OCI-LY7 (cell line): ENCODE results near the gene ABCF1. TPM values are rescaled to one million over a fixed set of nuclear protein-coding genes. Genes with fewer than 3 reads are reported as not detected.
A peak's percentile ranks its signal among the peaks of the same experiment; 100 is the strongest.

ENCODE experiments used
- BruUV-seq: library from RNA; stranded (reverse); fragments of 400-500 nt; replicated peaks from 2 replicates; lab custom pipeline; 2021; lab: Mats Ljungman, UMichigan
- CTCF ChIA-PET: fragments of 300-600 bp; sonication (Branson Sonifier 250); formaldehyde crosslinking; loops from one replicate; lab custom pipeline; 2022; ENCODE audit warnings: antibody characterized with exemption; ENCODE audit not compliant: unreplicated experiment; lab: Charles Lee
- POLR2A ChIA-PET: fragments of 300-600 bp; sonication (Branson Sonifier 250); formaldehyde crosslinking; loops from one replicate; lab custom pipeline; 2022; ENCODE audit warnings: antibody characterized with exemption; lab: Charles Lee
- DNase-seq: peaks from one replicate; pipeline ENCODE4 v3.0.0-alpha.2; 2015; ENCODE audit warnings: low spot score
- H2AFZ ChIP-seq: fragments of 200-600 bp; sonication (generic), shearing (Covaris generic); 2 replicates; pipeline ENCODE4 v1.6.1; 2014; ENCODE audit warnings: mild to moderate bottlenecking, antibody characterized with exemption, low read length, moderate library complexity
- H3K27ac ChIP-seq: fragments of 200-600 bp; sonication (generic); 2 replicates; pipeline ENCODE4 v1.5.1; 2014; ENCODE audit warnings: mixed run types, low read depth, mild to moderate bottlenecking, moderate library complexity, low read length, inconsistent platforms; ENCODE audit not compliant: poor library complexity, severe bottlenecking
- H3K36me3 ChIP-seq: fragments of 200-600 bp; sonication (generic); 2 replicates; pipeline ENCODE4 v1.6.1; 2014; ENCODE audit warnings: mild to moderate bottlenecking, antibody characterized with exemption, low read length, moderate library complexity, mixed read lengths; ENCODE audit not compliant: insufficient read depth
- H3K4me1 ChIP-seq: fragments of 200-600 bp; sonication (generic); 2 replicates; pipeline ENCODE4 v1.5.1; 2014; ENCODE audit warnings: mild to moderate bottlenecking, low read length; ENCODE audit not compliant: insufficient read depth, poor library complexity, severe bottlenecking
- H3K4me2 ChIP-seq: fragments of 200-600 bp; sonication (generic); 2 replicates; pipeline ENCODE4 v1.6.1; 2014; ENCODE audit warnings: mild to moderate bottlenecking, low read length
- H3K4me3 ChIP-seq: fragments of 200-600 bp; sonication (generic); 2 replicates; pipeline ENCODE4 v1.5.1; 2014; ENCODE audit warnings: mild to moderate bottlenecking, low read depth, low read length; ENCODE audit not compliant: poor library complexity, severe bottlenecking
- H3K79me2 ChIP-seq: fragments of 200-600 bp; sonication (generic); 2 replicates; pipeline ENCODE4 v1.6.1; 2016; ENCODE audit warnings: low read depth, mild to moderate bottlenecking, low read length, moderate library complexity, mixed read lengths; ENCODE audit not compliant: insufficient read depth
- H3K9me2 ChIP-seq: fragments of 200-600 bp; sonication (generic); 2 replicates; pipeline ENCODE4 v1.6.1; 2016; ENCODE audit warnings: mild to moderate bottlenecking, low read length, mixed read lengths; ENCODE audit not compliant: insufficient read depth
- H3K9me3 ChIP-seq: fragments of 200-600 bp; sonication (generic); 2 replicates; pipeline ENCODE4 v1.6.1; 2014; ENCODE audit warnings: mild to moderate bottlenecking, mixed run types, low read length, mixed read lengths
- H4K20me1 ChIP-seq: fragments of 200-600 bp; sonication (generic); 2 replicates; pipeline ENCODE4 v1.6.1; 2014; ENCODE audit warnings: mild to moderate bottlenecking, antibody characterized with exemption, low read length, moderate library complexity, mixed read lengths; ENCODE audit not compliant: insufficient read depth
- CTCF ChIP-seq: fragments of 200-600 bp; sonication (generic); conservative IDR thresholded peaks from 2 replicates; pipeline ENCODE4 v1.5.1; 2014; ENCODE audit warnings: mild to moderate bottlenecking, antibody characterized with exemption, low read length, moderate library complexity, mixed read lengths
- EZH2phosphoT487 ChIP-seq: fragments of 200-600 bp; sonication (generic); IDR thresholded peaks from 2 replicates; pipeline ENCODE4 v1.6.1; 2018; ENCODE audit warnings: low read depth, borderline replicate concordance, mild to moderate bottlenecking, mixed run types, antibody characterized with exemption, low read length, moderate library complexity, mixed read lengths
- intact Hi-C: fragments of 100-400 bp; cut with micrococcal nuclease; formaldehyde crosslinking; loops from one replicate; pipeline ENCODE4 v1.10.0; 2022; ENCODE audit not compliant: unreplicated experiment
- total RNA-seq, 2 experiments: library from RNA; depleted of rRNA in 1 of 2; stranded (reverse); fragments of >200 nt in 1 of 2; shearing (Covaris generic) in 1 of 2; gene quantifications; 2 replicates each; pipeline ENCODE4 v1.2.3, GENCODE V29; 2014 to 2022

ABCF1 gene
- total RNA-seq, 2 experiments from 2014 or later: 53.0 to 86.7 TPM

- H3K4me3 ChIP-seq: peak overlapping the region; percentile 84
- BruUV-seq: TSS peak; percentile 71
- H2AFZ ChIP-seq: peak overlapping the region; percentile 57; the same call in 1 of the 2 replicates
Measured at GRCh38 chr6:30557683-30557981, 13.6 kb upstream of the ABCF1 start.

GRCh38 chr6:30560930-30561329, 10.3 kb upstream of the ABCF1 start:
- Histone ChIP-seq H3K4me3 (no peak overlapping the region), H3K4me1 (peaks cover 10% of the 10 kb centered on the region), H3K9me2 (no peaks in the 10 kb centered on the region), H3K27ac (no peak overlapping the region), H3K4me2 (no peak overlapping the region), H3K36me3 (peaks cover 57% of the 10 kb centered on the region), H4K20me1 (peaks cover 12% of the 10 kb centered on the region), H2AFZ (no peak overlapping the region), H3K79me2 (peaks cover 28% of the 10 kb centered on the region), H3K9me3 (no peaks in the 10 kb centered on the region)
- DNase-seq: no peak
- TF ChIP-seq EZH2phosphoT487 (no peak), CTCF (no peak)
- POLR2A ChIA-PET: no interaction called here
- CTCF ChIA-PET: no interaction called here
- BruUV-seq: no TSS peak
- intact Hi-C loops: no loop called here

More at GRCh38 chr6:30557683-30557981, 13.6 kb upstream of the ABCF1 start:
- no peaks in the 10 kb centered on the region for H3K9me2 ChIP-seq
- peaks cover 61% of the 10 kb centered on the region for H3K36me3 ChIP-seq
- H3K4me2 ChIP-seq: peak overlapping the region; percentile 81
- intact Hi-C loops: loop anchor here (2.0 to 5.0 kb wide), 5 partner anchors 13 to 350 kb away; partner anchors contain the start of genes ABCF1, FLOT1, GTF2H4 and IER3
- peak; percentile 77 for DNase-seq
- ChIA-PET CTCF (interaction anchor here (0.6 kb wide), 1 partner anchor 121 kb away, joined by 3 read pairs; no protein-coding TSS in a partner anchor), POLR2A (interaction anchor here (0.6 to 1.3 kb wide), 4 partner anchors 8 to 39 kb away, joined by 3 to 11 read pairs (median 3); partner anchors contain the start of gene ABCF1)
- H3K79me2 ChIP-seq: peaks cover 37% of the 10 kb centered on the region
- H3K27ac ChIP-seq: peak overlapping the region; percentile 89
- TF ChIP-seq CTCF (no peak), EZH2phosphoT487 (no peak)
- H4K20me1 ChIP-seq: peaks cover 12% of the 10 kb centered on the region
- H3K9me3 ChIP-seq: no peaks in the 10 kb centered on the region
- H3K4me1 ChIP-seq: peaks cover 18% of the 10 kb centered on the region
